ENCODE results near the gene HLA-DPA1.
A peak's percentile ranks its signal among the peaks of the same experiment; 100 is the strongest.
"Not testable (repeated sequence)": the region's sequence is repeated elsewhere in the genome, so short reads cannot be mapped to it uniquely, and the experiment has no call there.

The HLA-DPA1 gene

GRCh38 chr6:33073431-33073871 is at the start of gene HLA-DPA1:
Gene HLA-DPA1 (minus strand): TSS chr6:33073649.
- DNase-seq, result peak; percentile 77

- no peak for DNase-seq
Observed at GRCh38 chr6:33123181-33123580, 49.7 kb upstream of the HLA-DPA1 start.

- DNase-seq, result no peak
Observed at GRCh38 chr6:33120001-33120400, 46.6 kb upstream of the HLA-DPA1 start.

- peak; percentile 81 for DNase-seq
Observed at GRCh38 chr6:33118525-33119123, 45.2 kb upstream of the HLA-DPA1 start.

- no peak for DNase-seq
Observed at GRCh38 chr6:33117811-33118277, 44.4 kb upstream of the HLA-DPA1 start.

- DNase-seq, result no peak
Observed at GRCh38 chr6:33116841-33117711, 43.6 kb upstream of the HLA-DPA1 start.

GRCh38 chr6:33116417-33116816 is 43.0 kb upstream of the HLA-DPA1 start:
- no peak for DNase-seq

GRCh38 chr6:33114406-33114805 is 41.0 kb upstream of the HLA-DPA1 start:
- no peak for DNase-seq

GRCh38 chr6:33113755-33114154 is 40.3 kb upstream of the HLA-DPA1 start:
- DNase-seq, result no peak

GRCh38 chr6:33112148-33112547 is 38.7 kb upstream of the HLA-DPA1 start:
- peak; percentile 71 for DNase-seq

- DNase-seq, result no peak
Observed at GRCh38 chr6:33108307-33108706, 34.9 kb upstream of the HLA-DPA1 start.

- no peak for DNase-seq
Observed at GRCh38 chr6:33107641-33108040, 34.2 kb upstream of the HLA-DPA1 start.

GRCh38 chr6:33105916-33106871 is 32.7 kb upstream of the HLA-DPA1 start:
- DNase-seq, result no peak

- DNase-seq, result no peak
Observed at GRCh38 chr6:33105386-33105785, 31.9 kb upstream of the HLA-DPA1 start.

- DNase-seq, result no peak
Observed at GRCh38 chr6:33104887-33105286, 31.4 kb upstream of the HLA-DPA1 start.

GRCh38 chr6:33103776-33104175 is 30.3 kb upstream of the HLA-DPA1 start:
- no peak for DNase-seq

- not testable (repeated sequence) for DNase-seq
Observed at GRCh38 chr6:33101121-33101737, 27.8 kb upstream of the HLA-DPA1 start.

- DNase-seq, result no peak
Observed at GRCh38 chr6:33095681-33096080, 22.2 kb upstream of the HLA-DPA1 start.

GRCh38 chr6:33093855-33094254 is 20.4 kb upstream of the HLA-DPA1 start:
- DNase-seq, result no peak

GRCh38 chr6:33092385-33092784 is 18.9 kb upstream of the HLA-DPA1 start:
- no peak for DNase-seq

- peak; percentile 65 for DNase-seq
Observed at GRCh38 chr6:33091957-33092356, 18.5 kb upstream of the HLA-DPA1 start.

- DNase-seq, result no peak
Observed at GRCh38 chr6:33088931-33089620, 15.6 kb upstream of the HLA-DPA1 start.
